Stimulated activated CD8-positive, alpha-beta memory T cell treated with anti-CD3 and anti-CD28 coated beads, Interleukin-2, amount 100 ng/mL, for 1 hour (primary cell): ENCODE data around the gene SEC14L1.
"Not testable (repeated sequence)": the region's sequence is repeated elsewhere in the genome, so short reads cannot be mapped to it uniquely, and the experiment has no call there.

Experiments
- DNase-seq, 2 donors: peaks; one replicate each; pipeline ENCODE4 v3.0.0-alpha.2; 2020; ENCODE audit warnings: low read depth in 2 of 2

The SEC14L1 gene

DNA sequence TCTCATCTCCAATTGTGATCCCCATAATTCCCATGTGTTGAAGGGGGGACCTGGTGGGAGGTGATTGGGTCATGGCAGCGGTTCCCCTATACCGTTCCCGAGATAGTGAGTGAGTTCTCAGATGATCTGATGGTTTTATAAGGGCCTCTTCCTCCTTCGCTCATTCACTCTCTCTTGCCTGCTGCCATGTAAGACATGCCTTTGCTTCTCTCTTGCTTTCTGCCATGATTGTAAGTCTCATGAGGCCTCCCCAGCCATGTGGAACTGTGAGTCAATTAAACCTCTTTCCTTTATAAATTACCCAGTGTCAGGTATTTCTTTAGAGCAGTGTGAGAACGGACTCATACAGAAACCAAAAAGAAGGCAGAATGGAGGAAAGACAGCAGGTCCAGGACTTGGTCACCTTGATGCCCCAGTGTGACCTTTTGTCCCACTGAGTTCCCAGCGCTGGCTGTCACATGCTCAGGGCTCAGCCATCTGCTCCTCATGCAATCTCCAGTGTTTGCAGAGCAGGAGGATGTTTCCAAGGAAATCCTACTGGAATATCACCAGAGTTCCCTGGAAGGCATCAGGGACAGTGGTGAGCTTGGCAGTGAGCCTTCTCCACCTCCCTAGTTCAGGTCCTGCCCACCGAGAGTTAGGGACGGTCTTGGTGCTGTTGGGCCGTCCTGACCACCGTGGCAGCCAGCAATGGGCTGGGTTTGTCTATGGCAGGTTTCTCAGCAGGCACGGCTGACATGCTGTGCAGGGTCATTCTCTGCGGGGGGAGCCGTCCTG, 96.7 kb downstream of the SEC14L1 start:
- DNase-seq, result no peak

- no peak for DNase-seq
Measured at GRCh38 chr17:77240976-77241375, 100.2 kb downstream of the SEC14L1 start.

GRCh38 chr17:77242118-77242851, 101.5 kb downstream of the SEC14L1 start:
- no peak for DNase-seq

- no peak for DNase-seq
Measured at GRCh38 chr17:77245162-77245926, 104.6 kb downstream of the SEC14L1 start.

DNA sequence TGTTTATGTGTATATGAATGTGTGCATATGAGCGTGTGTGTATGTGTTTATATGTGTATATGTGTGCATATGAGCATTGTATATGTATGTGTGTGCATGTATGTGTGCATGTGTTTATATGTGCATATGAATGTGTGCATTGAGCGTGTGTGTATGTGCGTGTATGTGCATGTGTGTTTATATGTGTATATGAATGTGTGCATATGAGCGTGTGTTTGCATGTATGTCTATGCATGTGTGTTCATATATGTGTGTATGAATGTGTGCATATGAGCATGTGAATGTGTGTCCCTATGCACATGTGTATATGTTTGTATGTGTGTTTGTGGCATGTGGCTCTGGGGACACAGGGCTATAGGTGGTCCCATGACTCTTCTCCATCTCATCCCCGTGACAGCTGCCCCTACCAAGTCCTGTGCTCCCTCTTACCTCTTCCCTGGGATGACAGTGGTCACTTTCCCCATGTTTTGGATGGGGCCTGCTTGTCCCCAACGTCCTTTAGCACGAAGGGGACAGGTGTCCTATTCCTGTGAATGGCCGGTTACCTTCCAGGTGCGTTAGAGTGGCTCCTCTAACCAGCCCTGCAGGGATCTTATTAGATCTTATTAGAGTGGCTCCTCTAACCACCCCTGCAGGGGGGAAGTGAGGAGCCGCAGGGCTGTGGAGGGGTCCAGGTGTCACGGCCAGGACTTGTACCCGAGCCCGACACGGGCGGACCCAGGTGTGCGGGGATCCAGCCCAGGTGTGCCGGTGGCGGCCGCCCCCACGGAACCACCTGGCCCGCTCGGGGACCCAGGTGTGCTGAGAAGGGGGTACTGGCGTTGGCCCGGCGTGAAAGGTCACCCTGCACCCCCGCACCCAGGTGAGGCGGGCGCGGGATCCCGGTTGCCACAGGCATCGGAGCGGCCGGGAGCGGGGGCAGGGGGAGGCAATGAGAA, 105.6 kb downstream of the SEC14L1 start:
- DNase-seq, result no peak

DNA sequence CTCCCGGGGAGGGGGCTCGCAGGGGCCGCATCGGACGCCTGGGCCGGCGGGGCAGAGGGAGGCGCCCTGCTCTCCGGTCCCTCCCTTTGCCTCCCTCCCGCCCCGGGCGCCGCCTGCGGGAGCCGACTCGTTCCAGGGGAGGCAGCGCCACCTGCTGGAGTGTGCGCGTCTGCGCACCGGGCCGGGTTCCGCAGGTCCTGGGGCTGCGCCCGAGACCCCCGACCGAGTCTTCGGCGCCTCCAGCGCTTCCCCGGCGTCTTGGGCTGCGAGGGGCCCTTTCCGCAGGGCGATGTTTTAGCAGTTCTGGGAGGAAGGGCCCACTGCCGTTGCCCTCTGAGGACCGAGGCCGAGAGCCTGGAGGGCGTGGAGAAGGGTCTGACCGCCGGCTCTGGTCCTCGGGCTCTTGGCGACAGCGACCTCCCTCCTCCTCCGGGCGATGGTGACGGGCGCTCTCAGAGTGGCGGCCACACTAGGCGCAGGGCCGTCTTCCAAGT, 106.3 kb downstream of the SEC14L1 start:
- peak; percentile 73 to 75 for DNase-seq

GRCh38 chr17:77247609-77248008, 106.8 kb downstream of the SEC14L1 start:
- no peak for DNase-seq

- no peak for DNase-seq
Measured at GRCh38 chr17:77248216-77249114, 107.7 kb downstream of the SEC14L1 start.

GRCh38 chr17:77251622-77252183, 110.9 kb downstream of the SEC14L1 start:
- DNase-seq, result no peak

- not testable (repeated sequence) for DNase-seq
Measured at GRCh38 chr17:77252306-77252705, 111.5 kb downstream of the SEC14L1 start.

DNA sequence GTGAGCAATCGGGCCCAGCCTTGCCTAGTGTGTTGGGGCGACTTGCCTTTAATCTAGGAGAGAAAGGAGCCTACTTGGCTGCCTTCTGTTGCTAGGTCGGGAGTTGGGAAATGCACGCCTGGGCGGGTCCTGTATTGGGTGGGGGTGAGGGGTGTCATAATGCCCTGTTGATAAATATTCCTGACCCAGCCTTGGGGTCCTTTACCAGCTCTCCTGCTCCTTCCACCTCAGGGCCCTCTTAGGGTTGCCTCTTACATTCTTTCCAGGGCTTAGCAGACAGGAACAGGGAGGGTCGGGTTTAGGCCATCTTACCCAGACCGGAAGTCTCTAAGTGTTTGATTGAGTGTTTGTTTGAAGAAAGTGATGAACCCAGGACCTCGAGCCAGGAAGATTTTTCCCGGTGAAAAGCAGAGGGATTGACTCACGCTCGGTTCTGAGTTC, 112.9 kb downstream of the SEC14L1 start:
- DNase-seq, result no peak

DNA sequence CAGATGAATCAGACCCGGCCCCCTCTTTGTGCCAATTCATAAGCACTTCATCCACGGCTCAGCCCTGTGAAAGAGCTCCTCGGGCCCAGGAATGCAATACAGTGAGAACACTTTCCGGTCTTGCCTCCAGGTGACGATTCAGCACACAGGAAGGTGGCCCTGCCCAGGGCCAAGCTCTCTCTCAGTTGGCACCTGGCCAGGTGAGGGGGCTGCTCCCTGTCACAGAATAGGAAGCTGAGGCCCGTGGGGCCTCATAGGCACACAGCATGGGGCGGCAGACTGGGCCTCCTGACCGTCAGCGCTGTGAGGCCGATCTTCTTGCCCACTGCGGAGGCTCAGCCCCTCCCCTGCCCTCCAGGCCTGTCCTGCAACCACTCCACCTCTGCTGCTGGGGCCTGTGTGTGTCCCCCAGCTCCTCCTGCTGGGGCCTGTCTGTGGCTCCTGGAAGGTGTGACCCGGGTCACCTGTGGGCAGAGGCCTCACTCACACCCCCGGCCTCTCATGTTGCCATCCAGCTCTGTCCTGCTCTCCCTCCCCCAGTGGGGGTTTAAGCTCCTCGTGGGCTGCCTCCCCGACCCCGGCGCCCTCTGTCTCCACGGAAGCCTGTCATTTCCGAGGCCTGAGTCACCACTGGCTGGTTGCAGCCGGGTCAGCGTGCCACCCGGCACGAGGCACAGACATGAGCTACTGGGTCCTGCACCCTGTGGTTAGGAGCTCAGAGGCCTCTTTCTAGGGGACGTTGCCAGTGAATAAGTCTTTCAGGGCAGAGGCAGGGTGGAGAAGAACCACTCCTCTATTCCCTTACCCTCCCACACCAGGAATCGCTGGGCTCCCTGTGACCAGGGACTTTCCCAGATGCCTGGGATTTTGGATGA, 114.4 kb downstream of the SEC14L1 start:
- DNase-seq, result no peak

DNA sequence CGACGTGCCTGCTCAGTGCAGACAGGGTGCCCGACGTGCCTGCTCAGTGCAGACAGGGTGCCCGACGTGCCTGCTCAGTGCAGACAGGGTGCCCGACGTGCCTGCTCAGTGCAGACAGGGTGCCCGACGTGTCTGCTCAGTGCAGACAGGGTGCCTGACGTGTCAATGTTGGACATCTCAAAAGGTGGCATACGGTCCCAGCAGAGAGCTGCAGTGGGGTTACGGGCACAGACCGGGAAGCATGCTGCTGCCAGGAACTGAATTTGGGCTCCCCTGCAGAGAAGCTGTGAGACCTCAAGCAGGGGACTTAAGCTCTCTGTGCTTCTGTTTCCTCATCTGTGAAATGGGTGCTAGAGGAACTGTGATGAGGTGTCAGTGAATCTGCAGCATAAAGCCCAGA, 115.2 kb downstream of the SEC14L1 start:
- DNase-seq, result not testable (repeated sequence)

GRCh38 chr17:77256710-77257109, 115.9 kb downstream of the SEC14L1 start:
- no peak for DNase-seq

GRCh38 chr17:77257169-77257568, 116.4 kb downstream of the SEC14L1 start:
- no peak for DNase-seq

GRCh38 chr17:77257596-77258458, 117.1 kb downstream of the SEC14L1 start:
- no peak for DNase-seq

DNA sequence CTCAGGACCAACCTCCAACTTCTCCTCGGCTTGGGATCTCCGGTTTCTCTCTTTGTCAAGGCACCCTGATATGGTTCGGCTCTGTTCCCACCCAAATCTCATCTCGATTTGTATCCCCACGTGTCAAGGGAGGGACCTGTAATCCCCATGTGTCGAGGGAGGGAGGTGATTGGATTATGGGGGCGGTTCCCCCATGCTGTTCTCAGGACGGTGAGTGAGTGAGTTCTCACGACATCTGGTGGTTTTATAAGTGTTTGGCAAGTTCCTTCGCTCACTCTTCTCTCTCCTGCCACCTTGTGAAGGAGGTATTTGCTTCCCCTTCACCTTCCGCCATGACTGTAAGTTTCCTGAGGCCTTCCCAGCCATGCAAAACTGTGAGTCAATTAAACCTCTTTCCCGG, 117.9 kb downstream of the SEC14L1 start:
- no peak for DNase-seq
